ENCODE data around the gene MTHFD1L.
A peak's percentile ranks its signal among the peaks of the same experiment; 100 is the strongest.

DNA sequence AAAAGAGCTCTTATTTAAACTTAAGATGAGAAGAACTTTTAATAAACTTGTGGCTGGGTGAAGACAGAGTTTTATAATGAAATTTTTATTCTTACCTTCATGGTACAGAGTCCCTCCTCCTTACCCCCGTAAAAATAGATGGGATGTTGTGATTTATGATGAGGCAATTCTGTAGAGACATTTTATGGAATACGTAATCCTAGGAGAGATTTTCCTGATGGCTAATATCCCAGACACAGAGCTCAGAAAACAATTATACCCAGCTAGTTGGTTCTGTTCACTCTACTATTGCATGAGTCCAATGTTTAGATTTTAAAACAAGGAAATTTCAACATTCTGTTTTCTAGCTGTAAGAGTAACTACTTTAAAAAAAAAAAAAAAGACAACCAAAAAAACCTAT is 43.4 kb downstream of the MTHFD1L start:
- no peak for TF ChIP-seq SP1 (IDR thresholded peaks at IDR 0.05)
- TF ChIP-seq FOXM1 (IDR thresholded peaks at IDR 0.05; ENCODE audit: borderline replicate concordance) = no peak
- TF ChIP-seq SUZ12 (IDR thresholded peaks at IDR 0.05) = no peak
- TF ChIP-seq FOXA1 (IDR thresholded peaks at IDR 0.05) = no peak
- TF ChIP-seq TARDBP (IDR thresholded peaks at IDR 0.05) = no peak
- TF ChIP-seq L3MBTL2 (conservative IDR thresholded peaks at IDR 0.05) = no peak
- no peak for TF ChIP-seq FOXK2 (IDR thresholded peaks at IDR 0.05)
- TF ChIP-seq ARNT (IDR thresholded peaks at IDR 0.05) = no peak
- no peak for TF ChIP-seq BHLHE40 (IDR thresholded peaks at IDR 0.05; ENCODE audit: borderline replicate concordance)
- TF ChIP-seq ELF4 (IDR thresholded peaks at IDR 0.05) = no peak
- TF ChIP-seq, protein P1, sequence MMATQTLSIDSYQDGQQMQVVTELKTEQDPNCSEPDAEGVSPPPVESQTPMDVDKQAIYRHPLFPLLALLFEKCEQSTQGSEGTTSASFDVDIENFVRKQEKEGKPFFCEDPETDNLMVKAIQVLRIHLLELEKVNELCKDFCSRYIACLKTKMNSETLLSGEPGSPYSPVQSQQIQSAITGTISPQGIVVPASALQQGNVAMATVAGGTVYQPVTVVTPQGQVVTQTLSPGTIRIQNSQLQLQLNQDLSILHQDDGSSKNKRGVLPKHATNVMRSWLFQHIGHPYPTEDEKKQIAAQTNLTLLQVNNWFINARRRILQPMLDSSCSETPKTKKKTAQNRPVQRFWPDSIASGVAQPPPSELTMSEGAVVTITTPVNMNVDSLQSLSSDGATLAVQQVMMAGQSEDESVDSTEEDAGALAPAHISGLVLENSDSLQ (IDR thresholded peaks at IDR 0.05) = peak; percentile 34; the same call in 1 of the 2 replicates
